Measurements from ENCODE around the gene PPP2R2B.

PPP2R2B gene

DNA sequence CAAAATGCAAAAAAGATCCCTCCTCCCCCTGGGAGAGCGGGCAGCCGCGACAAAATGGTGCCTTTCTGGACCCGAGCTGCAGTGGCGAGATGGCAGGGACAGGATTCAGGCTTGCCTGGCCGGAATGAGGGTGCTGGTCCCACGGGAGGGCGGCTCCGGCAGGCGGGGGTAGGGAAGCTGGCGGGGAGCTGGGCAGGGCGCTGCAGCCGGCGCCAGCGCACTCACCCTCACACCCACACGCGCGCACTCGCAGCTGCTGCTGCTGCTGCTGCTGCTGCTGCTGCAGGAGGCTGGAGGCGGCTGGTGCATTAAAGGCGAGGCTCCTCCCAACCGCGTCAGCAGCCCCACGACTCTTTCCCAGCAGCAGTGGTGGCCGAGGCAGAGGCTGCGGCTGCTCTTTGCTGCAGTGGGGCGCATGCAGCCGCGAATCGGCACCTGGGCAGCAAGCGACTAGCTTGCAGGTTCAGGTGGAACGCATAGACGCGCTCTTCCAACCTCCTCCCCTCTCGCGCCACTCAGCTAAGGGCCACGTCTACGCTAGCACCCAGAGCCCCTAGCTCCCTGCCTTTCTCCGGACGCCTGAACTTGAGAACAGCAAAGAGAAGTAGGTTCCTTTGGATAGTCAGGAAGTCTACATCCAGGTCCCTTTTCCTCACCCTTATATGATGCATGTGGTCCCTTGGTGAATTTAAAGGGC is at the start of gene PPP2R2B:
Gene PPP2R2B, minus strand, starts transcription at position 282 of the 697 bp plus-strand sequence.
- peak in 1 of 2 donors; percentile 40 for DNase-seq (ENCODE audit: low read depth in 2 of 2)

DNA sequence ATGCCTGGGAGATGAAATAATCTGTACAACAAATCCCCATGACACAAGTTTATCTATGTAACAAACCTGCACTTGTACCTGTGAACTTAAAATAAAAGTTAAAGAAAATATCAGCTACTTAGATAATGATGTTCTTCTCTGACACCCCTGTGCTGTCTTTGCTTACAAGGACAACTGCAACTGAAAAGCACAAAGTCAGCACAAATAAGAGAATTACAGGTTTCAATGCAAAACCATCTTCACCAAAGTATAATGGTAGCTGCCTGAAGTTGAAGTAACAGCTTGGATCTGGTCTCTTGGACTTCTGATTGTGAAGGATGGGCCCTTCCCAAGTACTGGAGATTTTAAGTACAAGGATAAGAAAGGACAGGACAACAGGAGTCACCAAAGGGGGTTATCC is 45.6 kb upstream of the PPP2R2B start:
- DNase-seq (ENCODE audit: low read depth in 2 of 2), result no peak

DNA sequence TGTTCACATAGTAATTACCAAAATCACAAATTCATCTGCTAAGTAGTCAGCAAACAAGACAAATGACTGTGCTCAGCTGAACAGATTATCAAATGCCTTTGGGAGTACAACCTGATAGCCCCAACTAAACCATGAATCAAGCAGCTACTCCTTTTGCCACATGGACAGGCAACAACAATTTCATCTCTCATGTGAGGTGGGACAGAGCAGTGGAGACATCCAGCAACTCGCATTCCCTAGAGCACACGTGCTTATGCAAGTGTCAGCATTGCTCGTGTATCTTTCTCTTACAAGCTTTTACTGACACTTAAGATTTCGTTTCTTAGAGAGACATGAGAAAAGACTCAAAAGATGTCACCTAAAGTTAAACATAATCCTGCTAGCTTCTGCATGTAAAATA is 42.7 kb upstream of the PPP2R2B start:
- no peak for DNase-seq (ENCODE audit: low read depth in 2 of 2)

DNA sequence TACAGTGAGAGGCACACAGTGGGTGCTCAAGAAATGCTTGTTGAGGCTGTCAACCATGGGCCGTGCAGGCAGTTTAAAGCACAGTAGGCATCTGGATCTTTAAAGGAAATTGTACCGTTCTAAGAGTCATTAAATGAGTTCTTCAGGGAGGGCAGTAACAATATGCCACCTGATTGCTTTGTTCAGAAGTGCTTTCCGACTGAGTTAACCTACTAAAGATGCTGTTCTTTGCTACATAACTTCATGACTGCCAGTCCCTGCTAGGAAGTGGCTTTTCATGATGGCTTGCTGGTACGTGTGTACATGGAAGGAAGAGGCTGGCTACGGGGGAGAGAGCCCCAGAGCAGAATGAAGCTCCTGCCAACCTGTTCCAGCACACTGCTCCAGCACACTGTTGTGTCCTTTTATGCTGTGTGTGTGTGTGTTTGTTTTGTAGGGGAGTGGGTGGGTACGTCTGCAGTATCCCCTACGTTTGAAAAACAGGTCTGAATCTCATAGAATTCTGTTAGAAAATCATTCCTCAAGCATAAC is 41.9 kb upstream of the PPP2R2B start:
- no peak for DNase-seq (ENCODE audit: low read depth in 2 of 2)

DNA sequence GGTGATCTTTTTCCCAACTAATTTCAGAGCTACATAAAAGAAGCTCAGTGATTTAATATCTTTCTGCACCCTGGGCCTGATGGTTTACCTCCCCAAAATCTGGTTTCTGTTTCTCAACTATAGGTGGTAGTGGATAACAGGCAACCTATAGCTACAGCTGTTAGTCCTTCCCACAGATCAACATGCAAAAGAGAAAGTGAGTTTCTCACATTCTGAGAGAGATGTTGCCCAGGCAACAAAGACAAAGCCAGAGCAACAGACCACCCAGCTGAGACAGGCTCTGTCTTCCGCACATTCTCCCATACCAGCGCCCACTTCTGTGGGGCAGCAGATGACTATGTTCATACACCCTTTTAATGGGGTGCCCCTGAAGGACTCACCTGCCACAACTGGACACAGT is 40.7 kb upstream of the PPP2R2B start:
- DNase-seq (ENCODE audit: low read depth in 2 of 2), result no peak

DNA sequence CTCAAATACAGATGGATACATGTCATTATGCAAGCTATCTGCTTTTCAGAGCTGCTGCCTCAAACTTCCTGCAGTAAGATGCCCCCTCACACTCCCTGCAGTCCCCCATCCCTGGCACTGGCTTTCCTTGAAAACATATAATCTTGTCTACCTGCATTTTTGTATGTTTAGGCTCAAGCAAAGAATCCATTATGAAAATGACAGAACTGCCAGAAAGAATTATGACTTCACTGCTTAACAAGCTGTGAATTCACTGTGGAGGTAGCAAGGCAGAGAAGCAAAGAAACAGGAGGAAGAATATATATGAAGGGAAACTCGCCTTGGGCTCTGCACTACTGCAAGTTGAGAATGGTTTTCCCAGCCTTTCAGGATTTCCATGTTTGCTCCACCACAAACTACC is 39.4 kb upstream of the PPP2R2B start:
- DNase-seq (ENCODE audit: low read depth in 2 of 2), result no peak

DNA sequence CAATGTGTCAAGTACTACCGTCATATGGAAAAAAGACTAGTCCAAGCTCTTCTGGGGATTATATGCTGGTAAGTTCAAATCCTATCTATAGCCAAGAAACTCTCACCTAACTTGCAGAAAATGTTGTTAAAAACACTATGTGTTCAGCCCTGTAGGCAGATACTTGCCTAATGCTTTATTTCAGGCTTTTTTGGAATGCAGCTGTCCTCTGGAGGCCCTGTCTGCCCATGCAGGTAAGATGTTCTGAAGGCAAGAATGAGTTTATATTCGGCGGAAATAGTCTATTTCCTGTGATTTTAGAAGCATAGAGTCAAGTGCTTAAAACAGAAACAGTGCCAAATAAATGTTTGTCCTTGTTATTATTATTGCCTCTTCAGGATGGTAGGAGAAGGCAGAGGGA is 34.3 kb upstream of the PPP2R2B start:
- no peak for DNase-seq (ENCODE audit: low read depth in 2 of 2)

DNA sequence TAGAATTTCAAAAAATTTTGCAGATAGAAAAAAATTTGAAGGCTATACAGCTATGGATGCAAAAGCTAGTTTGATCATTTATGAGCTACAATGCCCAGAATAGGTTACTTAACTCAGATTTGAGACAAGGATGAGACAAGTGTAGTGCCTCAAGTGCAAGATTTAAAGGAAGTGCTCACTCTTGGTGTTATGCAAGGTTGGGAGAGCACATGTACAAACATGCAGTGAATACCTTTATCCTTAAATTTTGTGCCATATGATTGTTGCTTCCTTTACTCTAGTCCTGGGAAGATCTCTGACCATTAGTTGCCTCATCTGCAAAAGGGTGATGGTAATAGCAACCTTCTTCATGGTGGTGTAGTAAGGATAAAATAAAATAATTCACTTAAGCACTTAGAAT is 31.7 kb upstream of the PPP2R2B start:
- DNase-seq (ENCODE audit: low read depth in 2 of 2), result no peak

DNA sequence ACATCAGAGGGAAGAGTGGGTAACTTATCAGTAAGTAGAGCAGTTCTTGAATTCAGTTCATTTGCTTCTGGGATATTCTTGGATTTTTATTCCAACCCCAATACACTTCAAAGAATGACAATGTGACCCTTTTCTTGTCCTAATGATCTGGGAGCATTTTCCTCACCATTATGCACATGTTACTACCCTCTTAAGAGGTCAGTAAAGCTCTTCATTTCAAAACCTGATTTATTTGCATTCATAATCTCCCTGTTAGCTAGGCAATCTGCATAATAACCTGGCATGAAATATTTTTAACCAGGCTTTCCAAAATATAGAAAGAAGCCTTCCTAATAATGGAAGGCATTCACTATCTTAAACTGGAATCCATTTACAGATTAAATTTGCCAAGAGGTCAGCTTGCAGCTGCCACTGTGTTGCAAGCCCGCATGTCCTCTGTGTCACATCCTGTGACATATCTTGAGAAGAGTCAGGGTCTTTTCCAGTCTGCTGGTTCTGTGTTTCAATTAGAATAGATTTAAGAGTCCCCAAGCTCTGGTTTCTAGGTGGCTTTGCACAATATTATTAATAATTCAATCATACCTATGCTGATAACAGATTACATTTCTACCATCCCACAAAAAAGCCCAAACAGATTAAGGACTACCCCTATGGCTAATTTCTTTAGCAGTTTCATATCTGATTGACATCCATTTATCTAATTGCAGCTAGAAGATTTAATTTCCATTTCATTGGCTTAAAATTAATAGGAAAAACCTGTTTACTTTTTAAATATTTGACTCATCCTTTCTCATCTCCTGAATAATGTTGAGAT is 30.9 kb upstream of the PPP2R2B start:
- no peak for DNase-seq (ENCODE audit: low read depth in 2 of 2)

DNA sequence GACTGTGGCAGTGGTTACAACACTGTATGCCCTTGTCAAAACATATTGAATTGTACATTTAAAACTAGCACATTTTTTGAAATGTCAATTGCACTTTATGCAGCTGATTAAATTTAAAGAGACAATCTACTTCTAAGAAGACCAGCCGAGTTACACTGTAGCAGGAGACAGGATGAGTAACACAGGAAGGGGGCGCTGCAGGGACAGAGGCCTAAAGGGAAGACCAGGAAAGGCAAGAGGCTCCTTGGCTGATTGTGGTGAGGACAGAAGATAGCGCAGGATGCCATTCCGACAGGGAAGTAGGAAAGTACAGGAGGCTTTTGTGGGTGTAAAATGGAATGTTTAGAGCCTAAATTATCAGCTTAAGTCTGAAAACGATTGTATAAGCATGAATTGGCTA is 28.2 kb upstream of the PPP2R2B start:
- DNase-seq (ENCODE audit: low read depth in 2 of 2), result no peak

DNA sequence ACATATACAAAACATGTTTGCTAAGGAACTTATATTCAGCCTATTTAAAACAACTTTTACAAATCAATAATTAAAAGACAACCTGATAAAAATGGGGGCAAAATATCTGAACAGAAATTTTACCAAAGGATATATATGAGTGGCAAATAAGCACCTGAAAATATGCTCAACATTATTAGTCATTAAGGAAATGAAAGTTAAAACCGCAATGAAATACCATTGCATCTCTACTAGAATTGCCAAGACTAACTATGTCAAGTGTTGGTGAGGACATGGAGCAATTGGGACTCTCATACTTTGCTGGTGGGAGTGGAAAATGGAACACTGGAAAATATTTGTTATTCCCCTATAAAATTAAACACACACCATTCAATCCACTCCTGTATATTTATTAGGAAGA is 26.3 kb upstream of the PPP2R2B start:
- no peak for DNase-seq (ENCODE audit: low read depth in 2 of 2)

DNA sequence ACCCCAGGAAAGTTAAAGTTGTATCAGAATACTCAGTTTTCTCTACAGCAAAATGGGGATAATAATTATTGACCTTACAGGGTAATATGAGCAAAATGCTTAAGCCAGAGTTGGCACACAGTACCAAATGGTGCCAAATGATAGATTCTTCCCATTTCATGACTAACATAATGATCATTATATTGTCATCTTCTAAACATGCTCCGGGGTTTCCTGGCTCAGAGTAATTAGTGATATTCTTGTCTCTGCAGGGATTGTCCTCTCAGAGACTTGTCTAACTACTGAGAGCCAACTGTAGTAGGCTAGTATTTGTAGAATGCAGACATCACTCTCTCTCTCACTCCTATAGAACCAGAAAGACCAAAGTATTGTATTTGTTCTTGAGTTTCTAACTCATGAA is 25.2 kb upstream of the PPP2R2B start:
- no peak for DNase-seq (ENCODE audit: low read depth in 2 of 2)

DNA sequence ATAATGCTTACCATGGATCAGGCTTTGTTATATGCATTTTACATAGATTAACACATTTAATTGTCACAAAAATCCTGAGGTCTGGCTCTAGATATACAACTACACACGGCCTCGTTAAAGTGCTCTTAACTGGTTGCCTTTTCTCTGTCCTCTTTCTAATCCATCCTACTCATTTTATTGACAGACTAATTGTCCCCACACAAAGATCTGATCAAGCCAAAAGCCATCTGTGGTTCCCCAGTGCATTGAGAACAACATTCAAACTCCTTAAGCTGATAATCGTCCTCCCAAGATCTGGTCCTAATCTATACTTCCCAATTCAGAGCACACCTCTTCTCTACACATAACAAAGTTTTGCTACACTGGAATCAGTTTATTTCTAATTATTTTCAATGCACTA is 23.9 kb upstream of the PPP2R2B start:
- DNase-seq (ENCODE audit: low read depth in 2 of 2), result no peak

DNA sequence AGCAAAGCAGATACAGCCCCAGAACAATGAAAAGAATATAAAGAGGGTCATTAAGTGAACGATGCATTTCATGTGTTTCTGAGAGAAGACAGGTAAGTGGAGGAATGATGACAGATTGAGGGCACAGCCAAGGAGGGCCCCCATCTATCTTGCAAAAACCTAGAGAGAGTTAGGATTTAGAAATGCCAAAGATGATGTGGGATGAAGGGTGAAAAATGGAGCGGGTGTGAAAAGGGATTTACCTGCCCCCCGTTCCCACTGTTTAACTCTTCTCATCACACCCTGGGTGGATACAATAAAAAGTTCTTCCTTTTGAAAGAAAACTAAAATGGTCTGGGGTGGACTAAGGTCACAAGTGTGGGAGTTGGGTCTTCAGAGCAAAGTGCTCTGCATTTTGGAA is 18.5 kb upstream of the PPP2R2B start:
- DNase-seq (ENCODE audit: low read depth in 2 of 2), result no peak

DNA sequence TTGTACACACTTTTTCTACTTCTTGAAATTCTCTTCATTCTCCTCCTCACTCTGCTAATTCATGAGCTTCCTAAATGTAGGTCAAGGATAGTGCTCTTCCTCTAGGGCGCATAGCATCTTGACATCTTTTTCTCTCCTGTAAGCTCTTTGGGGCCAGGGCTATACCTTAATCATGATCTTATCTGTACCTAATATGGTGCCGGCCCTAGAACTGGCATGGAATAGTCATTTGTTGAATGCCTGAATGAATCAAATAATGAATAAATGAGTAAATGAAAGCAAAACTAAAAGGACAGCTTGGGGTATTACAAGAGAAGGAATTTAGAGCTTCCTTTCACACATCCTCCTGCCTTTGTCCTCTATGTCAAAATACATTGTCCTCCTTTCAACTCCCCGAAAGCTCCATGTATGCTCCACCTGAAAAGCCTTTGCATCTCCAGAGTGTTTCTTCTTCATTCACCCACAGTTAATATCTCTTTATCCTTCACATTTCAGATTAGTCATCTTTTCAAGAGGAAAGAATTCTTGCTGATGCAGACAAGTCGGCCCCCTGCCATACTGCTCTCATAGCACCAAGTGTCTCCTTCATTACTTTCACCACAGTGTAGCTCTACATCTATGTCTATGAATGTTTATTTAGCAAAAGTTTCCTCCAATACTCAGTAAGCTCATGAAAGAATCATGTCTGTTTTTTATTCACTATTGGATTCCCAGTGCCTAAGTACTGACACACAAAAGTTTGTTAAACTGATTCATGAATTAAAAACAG is 16.4 kb upstream of the PPP2R2B start:
- DNase-seq (ENCODE audit: low read depth in 2 of 2), result no peak

DNA sequence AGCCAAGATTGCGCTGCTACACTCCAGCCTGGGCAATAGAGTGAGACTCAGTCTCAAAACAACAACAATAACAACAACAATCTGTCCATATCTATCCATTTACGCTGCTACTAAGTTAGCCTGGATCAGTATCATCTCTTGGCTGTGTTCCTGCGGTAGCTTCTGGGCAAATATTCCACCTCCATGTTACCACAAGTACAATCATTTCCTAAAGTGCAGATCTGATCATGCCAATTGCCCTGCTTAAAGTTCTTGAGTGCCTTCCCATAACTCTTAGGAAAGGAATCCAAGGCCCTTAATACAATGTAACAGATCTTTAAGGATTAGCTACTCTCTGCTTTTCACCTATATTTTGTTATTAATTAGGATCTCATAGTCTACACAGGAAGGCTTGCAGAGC is 15.4 kb upstream of the PPP2R2B start:
- DNase-seq (ENCODE audit: low read depth in 2 of 2), result no peak

DNA sequence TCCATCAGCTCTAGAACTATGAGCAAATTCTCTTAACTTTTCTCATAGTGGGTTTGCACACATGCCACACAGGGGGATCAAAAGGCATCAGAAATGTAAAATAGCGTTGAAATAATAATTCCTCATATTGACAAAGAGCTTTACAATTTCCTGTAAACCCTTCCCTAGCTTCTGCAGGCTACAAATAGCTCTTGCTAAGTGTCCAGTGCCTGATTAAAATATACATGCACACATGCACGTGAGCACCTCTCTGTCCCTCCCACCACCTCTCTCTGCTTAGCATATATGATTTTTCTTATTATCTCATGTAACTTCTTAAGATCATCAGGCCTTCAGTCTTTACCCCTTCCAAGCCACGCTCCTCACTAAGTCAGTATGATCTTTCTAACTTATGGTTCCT is 13.7 kb upstream of the PPP2R2B start:
- DNase-seq (ENCODE audit: low read depth in 2 of 2), result no peak

DNA sequence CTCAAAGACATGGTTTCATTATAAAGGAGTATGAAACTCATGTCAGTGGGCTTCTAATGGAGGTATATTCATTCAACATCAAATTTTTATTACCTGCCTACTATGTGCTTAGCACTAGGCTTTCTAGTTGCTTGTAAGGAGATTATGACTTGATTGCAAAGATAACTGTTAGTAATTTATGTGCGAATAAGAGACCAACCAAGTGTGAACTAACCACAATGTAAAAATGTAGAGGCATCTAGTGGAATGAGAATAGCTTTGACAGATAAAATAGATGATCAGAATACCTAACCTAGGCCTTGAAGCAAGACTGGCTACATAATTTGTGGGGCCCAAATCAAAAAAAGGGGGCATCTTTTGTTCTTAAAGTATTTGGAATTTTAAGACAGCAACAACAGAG is 13.0 kb upstream of the PPP2R2B start:
- DNase-seq (ENCODE audit: low read depth in 2 of 2), result no peak

DNA sequence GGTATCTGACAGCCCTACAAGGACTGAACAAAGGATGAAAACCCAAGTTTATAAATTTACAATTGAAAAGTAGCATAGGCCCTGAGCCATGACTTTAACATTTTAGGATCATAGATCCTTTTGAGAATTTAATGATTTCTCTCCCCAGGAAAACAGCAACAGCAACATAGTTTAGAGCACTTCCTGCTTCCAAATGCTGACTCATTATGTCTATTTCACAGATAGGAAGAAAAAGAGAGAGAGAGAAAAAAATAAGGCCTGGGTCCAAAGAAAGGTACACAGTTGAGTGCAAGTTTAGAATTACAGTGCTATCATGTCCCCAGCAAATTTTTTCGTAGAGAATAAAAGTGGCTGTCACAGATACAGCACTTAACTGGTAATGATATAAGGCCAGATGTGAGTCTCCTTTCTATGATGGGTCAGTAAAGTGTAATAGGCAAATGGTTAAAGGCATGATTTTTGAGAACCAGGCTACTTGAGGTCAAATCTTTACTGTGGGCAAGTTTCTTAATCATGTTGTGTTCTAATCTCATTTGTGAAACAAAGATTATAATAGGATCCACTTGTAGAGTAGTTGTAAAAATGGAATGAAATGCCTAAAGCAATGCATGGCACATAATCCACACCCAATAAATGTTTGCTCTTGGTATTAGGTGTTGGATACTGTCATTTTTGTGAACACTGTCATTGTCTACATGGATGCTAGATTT is 12.3 kb upstream of the PPP2R2B start:
- no peak for DNase-seq (ENCODE audit: low read depth in 2 of 2)

DNA sequence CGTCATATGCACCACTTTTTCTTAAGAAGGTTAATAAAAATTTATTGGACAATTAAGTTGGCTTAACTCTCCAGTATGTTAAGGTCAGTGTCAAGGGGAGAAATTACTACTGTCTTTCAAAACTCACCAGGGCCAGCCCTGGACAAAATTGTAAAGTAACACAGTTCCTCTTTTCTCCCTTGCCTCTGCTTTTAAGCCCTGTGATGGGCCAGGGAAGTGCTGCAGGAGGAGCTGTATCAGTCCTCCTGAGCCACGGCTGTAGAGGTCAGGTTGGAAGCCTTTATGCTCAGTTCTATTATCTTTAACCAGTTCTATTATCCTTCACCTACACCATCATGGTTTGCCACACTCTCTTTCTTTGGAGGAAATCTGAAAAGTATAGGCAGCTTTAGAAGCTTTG is 11.5 kb upstream of the PPP2R2B start:
- no peak for DNase-seq (ENCODE audit: low read depth in 2 of 2)

DNA sequence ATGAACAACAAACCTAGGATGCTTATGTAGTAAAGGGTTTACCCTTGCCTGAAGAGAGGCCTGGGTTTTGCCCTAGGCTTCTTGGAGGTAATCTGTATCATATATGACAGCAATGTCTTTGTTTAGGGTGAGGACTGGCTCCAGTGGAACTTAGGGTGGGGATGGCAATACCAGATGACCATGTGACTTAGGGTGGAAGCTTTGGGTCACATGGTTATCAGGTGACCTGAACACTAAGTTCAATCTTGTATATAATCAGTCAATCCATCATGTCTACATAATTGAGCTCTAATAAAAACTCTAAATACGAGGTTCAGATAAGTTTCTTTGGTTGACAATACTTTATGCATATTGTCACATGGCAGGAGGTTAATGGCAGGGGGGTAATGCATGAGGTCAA is 10.6 kb upstream of the PPP2R2B start:
- DNase-seq (ENCODE audit: low read depth in 2 of 2), result no peak

All from stimulated activated CD8-positive, alpha-beta memory T cell treated with anti-CD3 and anti-CD28 coated beads, Interleukin-7, amount 100 ng/mL, for 4 hours (primary cell).